Measurements from ENCODE around the gene TFDP2. TPM values are rescaled to one million over a fixed set of nuclear protein-coding genes. Genes with fewer than 3 reads are reported as not detected.
A peak's percentile ranks its signal among the peaks of the same experiment; 100 is the strongest.
"Not testable (repeated sequence)": the region's sequence is repeated elsewhere in the genome, so short reads cannot be mapped to it uniquely, and the experiment has no call there.

TFDP2 gene
- total RNA-seq, 1 experiment from 2014 or later: 55.4 TPM

DNA sequence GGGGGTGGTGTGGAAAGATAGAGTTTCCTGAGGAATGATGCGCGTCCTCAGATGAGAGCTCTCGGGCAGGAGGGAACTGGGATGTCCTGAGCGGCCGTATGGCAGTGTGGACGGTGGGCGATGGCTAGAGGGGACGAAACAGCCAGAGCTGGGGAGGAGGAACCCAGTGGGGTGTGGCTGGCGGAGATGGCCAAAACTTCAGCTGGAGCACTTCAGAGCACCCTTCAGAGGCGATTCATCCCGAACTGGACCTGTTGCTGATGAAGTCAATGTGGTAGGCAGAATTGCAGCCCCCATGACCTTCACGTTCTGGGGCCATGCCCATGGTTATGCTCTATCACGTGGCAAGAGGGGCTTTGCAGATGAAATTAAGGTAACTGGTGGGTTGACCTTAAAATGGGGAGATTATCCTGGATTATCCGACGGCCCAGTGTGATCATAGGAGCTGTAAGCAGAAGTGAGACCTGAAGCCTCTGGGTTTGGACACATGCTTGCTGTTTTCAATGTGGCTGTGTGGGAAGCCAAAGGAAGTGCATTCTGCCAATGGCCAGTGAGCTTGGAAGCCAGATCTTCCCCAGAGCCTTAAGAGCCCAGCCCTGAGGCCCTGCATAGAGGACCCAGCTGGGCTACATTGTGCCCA lies 220.6 kb downstream of the TFDP2 start:
- CTCF ChIA-PET: no interaction called here
- POLR2A ChIA-PET: interaction anchor here (0.7 kb wide), 1 partner anchor 10 kb away, joined by 3 read pairs; no protein-coding TSS in a partner anchor
- DNase-seq (ENCODE audit: low read depth, low spot score) (no peak), ATAC-seq (peak; percentile 7; the same call in 1 of the 2 replicates)
- Histone ChIP-seq H3K4me3 (replicated peaks in 1 of 2; ENCODE audit: low read depth in 1 of 2, low read length in 2 of 2) (no peak overlapping the region), H3K27me3 (ENCODE audit: insufficient read depth, low read length) (no peaks in the 10 kb centered on the region), H3K4me1 (ENCODE audit: control insufficient read depth in 1 of 2, insufficient read depth in 2 of 2, low read length in 2 of 2) (no peaks in the 10 kb centered on the region; a peak in 1 of 4 replicates), H3K9me3 (ENCODE audit: control insufficient read depth in 1 of 2, insufficient read depth in 1 of 2, low read depth in 1 of 2, low read length in 2 of 2) (no peaks in the 10 kb centered on the region), H4K20me1 (ENCODE audit: insufficient read depth) (no peaks in the 10 kb centered on the region), H3K9ac (ENCODE audit: low read length) (no peak overlapping the region), H3K4me2 (ENCODE audit: low read length) (no peak overlapping the region), H2AFZ (ENCODE audit: low read depth, low read length, poor library complexity, severe bottlenecking) (no peak overlapping the region), H3K27ac (ENCODE audit: low read depth, low read length) (no peak overlapping the region), H3K9me2 (ENCODE audit: insufficient read depth) (no peaks in the 10 kb centered on the region), H3K79me2 (ENCODE audit: insufficient read depth, low read length) (no peaks in the 10 kb centered on the region), H3K36me3 (ENCODE audit: control insufficient read depth in 1 of 2, insufficient read depth in 2 of 2, low read length in 2 of 2) (peaks cover 3 to 5% of the 10 kb centered on the region in 2 experiments; a peak in 3 of 4 replicates)
- intact Hi-C loops (cut with micrococcal nuclease): no loop called here
- TF ChIP-seq POLR2AphosphoS5 (IDR thresholded peaks at IDR 0.05; ENCODE audit: low read depth, low read length) (no peak; the same call in 1 of the 2 replicates), ZFX (IDR thresholded peaks at IDR 0.05) (no peak), CBX3 (IDR thresholded peaks at IDR 0.05; ENCODE audit: low read depth) (no peak), SRF (IDR thresholded peaks at IDR 0.05; ENCODE audit: low read depth) (no peak)
- RAD21 ChIA-PET (ENCODE audit: low non-redundant PET in 1 of 2, low total read pairs in 2 of 2, uncharacterized antibody in 2 of 2, unreplicated experiment in 2 of 2): no interaction called here
- no TSS peak for BruUV-seq (replicated peaks)

DNA sequence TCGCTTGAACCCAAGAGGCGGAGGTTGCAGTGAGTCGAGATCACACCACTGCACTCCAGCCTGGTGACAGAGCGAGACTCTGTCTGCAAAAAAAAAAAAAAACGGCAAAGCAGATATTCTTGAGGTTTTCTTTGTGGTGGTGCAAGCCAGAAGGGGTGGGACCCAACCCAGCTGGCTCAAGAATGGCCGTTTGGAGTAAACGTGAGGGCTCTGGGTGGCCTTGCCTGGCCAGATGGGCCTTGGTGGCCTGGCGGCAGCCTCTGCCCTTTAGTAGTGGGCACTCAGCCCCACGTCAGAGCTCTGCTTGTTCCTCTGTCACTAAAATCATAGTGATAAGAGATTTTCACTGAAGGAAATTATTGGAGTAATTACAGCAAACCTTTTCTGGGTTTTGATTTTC lies 222.4 kb downstream of the TFDP2 start:
- intact Hi-C loops (cut with micrococcal nuclease): no loop called here
- Histone ChIP-seq H2AFZ (ENCODE audit: low read depth, low read length, poor library complexity, severe bottlenecking) (no peak overlapping the region), H3K4me2 (ENCODE audit: low read length) (no peak overlapping the region), H3K9me2 (ENCODE audit: insufficient read depth) (no peaks in the 10 kb centered on the region), H3K36me3 (ENCODE audit: control insufficient read depth in 1 of 2, insufficient read depth in 2 of 2, low read length in 2 of 2) (peaks cover 10 to 13% of the 10 kb centered on the region in 2 experiments), H3K9me3 (ENCODE audit: control insufficient read depth in 1 of 2, insufficient read depth in 1 of 2, low read depth in 1 of 2, low read length in 2 of 2) (no peaks in the 10 kb centered on the region), H3K9ac (ENCODE audit: low read length) (no peak overlapping the region), H3K27ac (ENCODE audit: low read depth, low read length) (no peak overlapping the region), H3K4me3 (replicated peaks in 1 of 2; ENCODE audit: low read depth in 1 of 2, low read length in 2 of 2) (no peak overlapping the region), H3K79me2 (ENCODE audit: insufficient read depth, low read length) (no peaks in the 10 kb centered on the region), H4K20me1 (ENCODE audit: insufficient read depth) (no peaks in the 10 kb centered on the region), H3K4me1 (ENCODE audit: control insufficient read depth in 1 of 2, insufficient read depth in 2 of 2, low read length in 2 of 2) (no peaks in the 10 kb centered on the region), H3K27me3 (ENCODE audit: insufficient read depth, low read length) (no peaks in the 10 kb centered on the region)
- RAD21 ChIA-PET (ENCODE audit: low non-redundant PET in 1 of 2, low total read pairs in 2 of 2, uncharacterized antibody in 2 of 2, unreplicated experiment in 2 of 2): interaction anchor here in 1 of 2 experiments (0.6 kb wide), 1 partner anchor 63 kb away, joined by 3 read pairs; no protein-coding TSS in a partner anchor
- ATAC-seq: no peak
- CTCF ChIA-PET: no interaction called here
- no peak for DNase-seq (ENCODE audit: low read depth, low spot score)
- no TSS peak for BruUV-seq (replicated peaks)
- TF ChIP-seq YY1 (IDR thresholded peaks at IDR 0.05; ENCODE audit: extremely low read depth, insufficient replicate concordance, low read depth, low read length): no peak
- no peak for TF ChIP-seq EZH2phosphoT487 (IDR thresholded peaks at IDR 0.05; ENCODE audit: borderline replicate concordance)
- POLR2A ChIA-PET: no interaction called here

DNA sequence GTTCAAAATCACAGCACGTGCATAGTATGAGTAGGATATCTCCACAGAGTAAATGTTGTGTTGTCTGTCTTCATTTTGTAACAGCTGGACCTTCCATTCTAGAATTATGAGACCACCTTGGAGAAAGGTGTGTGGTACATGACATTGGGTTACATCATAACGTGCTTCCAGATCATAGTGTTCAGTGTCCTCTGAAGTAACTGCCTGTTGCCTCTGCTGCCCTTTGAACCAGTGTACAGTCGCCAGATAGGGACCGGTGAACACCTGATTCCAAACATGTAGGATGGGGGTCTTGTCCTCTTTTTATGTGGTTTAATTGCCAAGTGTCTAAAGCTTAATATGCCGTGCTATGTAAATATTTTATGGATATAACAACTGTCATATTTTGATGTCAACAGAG lies 223.7 kb downstream of the TFDP2 start:
- ATAC-seq; H3K79me2 ChIP-seq (ENCODE audit: insufficient read depth, low read length); H3K4me1 ChIP-seq (ENCODE audit: control insufficient read depth in 1 of 2, insufficient read depth in 2 of 2, low read length in 2 of 2); CTCF ChIA-PET; H3K9ac ChIP-seq (ENCODE audit: low read length); DNase-seq (ENCODE audit: low read depth, low spot score); H3K9me2 ChIP-seq (ENCODE audit: insufficient read depth); H2AFZ ChIP-seq (ENCODE audit: low read depth, low read length, poor library complexity, severe bottlenecking); H3K27ac ChIP-seq (ENCODE audit: low read depth, low read length); H3K4me3 ChIP-seq (replicated peaks in 1 of 2; ENCODE audit: low read depth in 1 of 2, low read length in 2 of 2); H3K9me3 ChIP-seq (ENCODE audit: control insufficient read depth in 1 of 2, insufficient read depth in 1 of 2, low read depth in 1 of 2, low read length in 2 of 2); H4K20me1 ChIP-seq (ENCODE audit: insufficient read depth); intact Hi-C loops (cut with micrococcal nuclease); H3K27me3 ChIP-seq (ENCODE audit: insufficient read depth, low read length); POLR2A ChIA-PET; RAD21 ChIA-PET (ENCODE audit: low non-redundant PET in 1 of 2, low total read pairs in 2 of 2, uncharacterized antibody in 2 of 2, unreplicated experiment in 2 of 2); H3K4me2 ChIP-seq (ENCODE audit: low read length): not testable (repeated sequence)
- BruUV-seq (replicated peaks): TSS peak; percentile 70
- peaks cover 13 to 20% of the 10 kb centered on the region in 2 experiments for H3K36me3 ChIP-seq (ENCODE audit: control insufficient read depth in 1 of 2, insufficient read depth in 2 of 2, low read length in 2 of 2)

Measured in HCT116 (cell line).